HEK293 (cell line): Measurements from ENCODE around the gene NUDT3.

Experiments used
- CTCF ChIA-PET: fragments of 350-600 bp; formaldehyde crosslinking; extraction: SDS; loops from one replicate; lab custom pipeline; 2021; ENCODE audit warnings: antibody characterized with exemption; lab: Yijun Ruan, JAX
- POLR2A ChIA-PET: fragments of 300-600 bp; formaldehyde crosslinking; extraction: SDS; loops from one replicate; lab custom pipeline; 2020; ENCODE audit warnings: antibody characterized with exemption, inconsistent platforms; lab: Yijun Ruan, JAX
- H3K27ac ChIP-seq: fragments of 200-500 bp; sonication (Bioruptor generic); 2 replicates; pipeline ENCODE4 v1.5.1; 2014; ENCODE audit warnings: low read depth, low read length, control low read depth, inconsistent platforms; ENCODE audit errors: extremely low read depth
- H3K36me3 ChIP-seq, 2 experiments: fragments of 200-500 bp in 1 of 2; sonication (Bioruptor generic) in 1 of 2; 1 replicate in 1 of 2; 2 replicates in 1 of 2; pipeline ENCODE4 v1.5.1; 2014 to 2017; ENCODE audit warnings: inconsistent platforms in 2 of 2, low read length in 2 of 2; ENCODE audit not compliant: control insufficient read depth in 2 of 2, insufficient read depth in 1 of 2
- H3K4me1 ChIP-seq: fragments of 200-500 bp; sonication (Bioruptor generic); 2 replicates; pipeline ENCODE4 v1.5.1; 2014; ENCODE audit warnings: mild to moderate bottlenecking, low read length, inconsistent platforms; ENCODE audit not compliant: control insufficient read depth, insufficient read depth
- H3K4me3 ChIP-seq: 2 replicates; pipeline ENCODE4 v1.5.1; 2011; ENCODE audit warnings: low read depth, mild to moderate bottlenecking, control low read depth, low read length, moderate library complexity
- H3K9me3 ChIP-seq: fragments of 200-500 bp; sonication (Bioruptor generic); 2 replicates; pipeline ENCODE4 v1.5.1; 2014; ENCODE audit warnings: low read depth, low read length, inconsistent platforms; ENCODE audit not compliant: control insufficient read depth, insufficient read depth
- FEZF1 ChIP-seq: fragments of 450-650 bp; formaldehyde crosslinking; IDR thresholded peaks from 2 replicates; pipeline ENCODE4 v1.5.1; 2016; ENCODE audit warnings: missing biosample characterization, missing genetic modification characterization
- GFI1B ChIP-seq: fragments of 450-650 bp; formaldehyde crosslinking; IDR thresholded peaks from 2 replicates; pipeline ENCODE4 v1.5.1; 2016; ENCODE audit warnings: missing biosample characterization, missing genetic modification characterization
- GLI4 ChIP-seq: fragments of 450-650 bp; formaldehyde crosslinking; IDR thresholded peaks from 2 replicates; pipeline ENCODE4 v1.5.1; 2016; ENCODE audit warnings: missing biosample characterization, missing genetic modification characterization
- GLIS1 ChIP-seq: fragments of 450-650 bp; formaldehyde crosslinking; IDR thresholded peaks from 2 replicates; pipeline ENCODE4 v1.5.1; 2016; ENCODE audit warnings: missing biosample characterization, missing genetic modification characterization
- KLF1 ChIP-seq: fragments of 450-650 bp; formaldehyde crosslinking; IDR thresholded peaks from 2 replicates; pipeline ENCODE4 v1.5.1; 2016; ENCODE audit warnings: missing biosample characterization, missing genetic modification characterization
- KLF17 ChIP-seq: fragments of 450-650 bp; formaldehyde crosslinking; IDR thresholded peaks from 2 replicates; pipeline ENCODE4 v1.5.1; 2016; ENCODE audit warnings: missing biosample characterization, missing genetic modification characterization
- OVOL3 ChIP-seq: fragments of 450-650 bp; formaldehyde crosslinking; IDR thresholded peaks from 2 replicates; pipeline ENCODE4 v1.5.1; 2016; ENCODE audit warnings: missing biosample characterization, missing genetic modification characterization
- SP3 ChIP-seq: fragments of 450-650 bp; formaldehyde crosslinking; IDR thresholded peaks from 2 replicates; pipeline ENCODE4 v1.5.1; 2016; ENCODE audit warnings: missing biosample characterization, missing genetic modification characterization
- ZBTB6 ChIP-seq: fragments of 450-650 bp; formaldehyde crosslinking; IDR thresholded peaks from 2 replicates; pipeline ENCODE4 v1.5.1; 2017; ENCODE audit warnings: missing biosample characterization, missing genetic modification characterization
- ZNF121 ChIP-seq: fragments of 450-650 bp; formaldehyde crosslinking; IDR thresholded peaks from 2 replicates; pipeline ENCODE4 v1.5.1; 2016; ENCODE audit warnings: missing biosample characterization, missing genetic modification characterization
- ZNF23 ChIP-seq: fragments of 450-650 bp; formaldehyde crosslinking; IDR thresholded peaks from 2 replicates; pipeline ENCODE4 v1.5.1; 2016; ENCODE audit warnings: missing biosample characterization, missing genetic modification characterization, borderline replicate concordance
- ZNF501 ChIP-seq: fragments of 450-650 bp; formaldehyde crosslinking; IDR thresholded peaks from 2 replicates; pipeline ENCODE4 v1.5.1; 2016; ENCODE audit warnings: missing biosample characterization, missing genetic modification characterization
- ZNF513 ChIP-seq: fragments of 450-650 bp; IDR thresholded peaks from 2 replicates; pipeline ENCODE4 v1.5.1; 2018; ENCODE audit warnings: missing biosample characterization, missing genetic modification characterization
- ZNF529 ChIP-seq: fragments of 450-650 bp; formaldehyde crosslinking; IDR thresholded peaks from 2 replicates; pipeline ENCODE4 v1.5.1; 2017; ENCODE audit warnings: missing genetic modification characterization, missing biosample characterization; ENCODE audit not compliant: insufficient replicate concordance
- ZNF600 ChIP-seq: fragments of 450-650 bp; formaldehyde crosslinking; IDR thresholded peaks from 2 replicates; pipeline ENCODE4 v1.5.1; 2016; ENCODE audit warnings: missing biosample characterization, missing genetic modification characterization
- ZNF768 ChIP-seq: fragments of 450-650 bp; formaldehyde crosslinking; IDR thresholded peaks from 2 replicates; pipeline ENCODE4 v1.5.1; 2018; ENCODE audit warnings: missing biosample characterization, mild to moderate bottlenecking, missing genetic modification characterization
- ZNF785 ChIP-seq: fragments of 450-650 bp; formaldehyde crosslinking; IDR thresholded peaks from 2 replicates; pipeline ENCODE4 v1.5.1; 2016; ENCODE audit warnings: missing biosample characterization, missing genetic modification characterization
- ZSCAN18 ChIP-seq: fragments of 450-650 bp; formaldehyde crosslinking; IDR thresholded peaks from 2 replicates; pipeline ENCODE4 v1.5.1; 2016; ENCODE audit warnings: missing biosample characterization, missing genetic modification characterization
- TF ChIP-seq, protein P1 (sequence below): fragments of 450-650 bp; formaldehyde crosslinking; optimal IDR thresholded peaks from 2 replicates; pipeline ENCODE3; 2016; ENCODE audit warnings: missing biosample characterization, mild to moderate bottlenecking, missing genetic modification characterization
- TF ChIP-seq, protein P2 (sequence below): fragments of 450-650 bp; formaldehyde crosslinking; IDR thresholded peaks from 2 replicates; pipeline ENCODE4 v1.5.1; 2016; ENCODE audit warnings: missing biosample characterization, missing genetic modification characterization

NUDT3 gene

GRCh38 chr6:34436803-34437643, 44.6 kb upstream of the NUDT3 start:
- no peak overlapping the region for H3K4me3 ChIP-seq
- no peak for TF ChIP-seq ZSCAN18 (tag by site-specific recombination)
- TF ChIP-seq SP3: no peak
- TF ChIP-seq KLF1 (tag by site-specific recombination): no peak
- TF ChIP-seq ZNF529: peak; percentile 55
- TF ChIP-seq, all 188 proteins: peak for 1
- no peaks in the 10 kb centered on the region for H3K4me1 ChIP-seq
- CTCF ChIA-PET: interaction anchor here (0.6 to 1.1 kb wide), 5 partner anchors 22 to 1570 kb away, joined by 3 read pairs; no protein-coding TSS in a partner anchor
- no peaks in the 10 kb centered on the region for H3K36me3 ChIP-seq
- no peak overlapping the region for H3K27ac ChIP-seq
- POLR2A ChIA-PET: interaction anchor here (2.2 kb wide), 1 partner anchor 11 kb away, joined by 11 read pairs; the partner anchor contains the start of gene RPS10
- no peaks in the 10 kb centered on the region for H3K9me3 ChIP-seq

DNA sequence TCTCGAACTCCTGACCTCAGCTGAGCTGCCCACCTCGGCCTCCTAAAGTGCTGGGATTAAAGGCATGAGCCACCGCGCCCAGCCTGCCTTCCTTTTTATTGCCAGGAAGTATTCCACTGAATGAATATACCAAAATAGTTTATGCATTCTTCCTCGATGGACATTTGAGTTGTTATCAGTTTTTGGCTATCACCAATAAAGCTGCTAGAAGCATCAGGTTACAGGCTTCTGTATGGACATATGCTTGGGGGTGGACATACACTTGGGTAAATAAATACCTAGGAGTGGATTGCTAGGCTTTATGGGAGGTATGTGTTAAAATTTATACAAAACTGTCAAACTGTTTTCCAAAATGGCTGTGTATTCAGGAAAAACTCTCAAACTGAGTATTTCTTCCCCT, 43.4 kb upstream of the NUDT3 start:
- H3K27ac ChIP-seq: no peak overlapping the region
- H3K4me3 ChIP-seq: no peak overlapping the region
- TF ChIP-seq ZNF768 (tag by site-specific recombination) (no peak), OVOL3 (no peak), ZNF785 (tag by site-specific recombination) (no peak), ZNF23 (no peak), FEZF1 (no peak)
- CTCF ChIA-PET: interaction anchor here (1.0 to 1.3 kb wide), 2 partner anchors 9 to 272 kb away, joined by 3 read pairs; no protein-coding TSS in a partner anchor
- no peaks in the 10 kb centered on the region for H3K36me3 ChIP-seq
- H3K9me3 ChIP-seq: no peaks in the 10 kb centered on the region
- H3K4me1 ChIP-seq: no peaks in the 10 kb centered on the region
- POLR2A ChIA-PET: interaction anchor here (0.6 to 2.2 kb wide), 2 partner anchors 10 to 186 kb away, joined by 4 to 11 read pairs; partner anchors contain the start of gene RPS10

DNA sequence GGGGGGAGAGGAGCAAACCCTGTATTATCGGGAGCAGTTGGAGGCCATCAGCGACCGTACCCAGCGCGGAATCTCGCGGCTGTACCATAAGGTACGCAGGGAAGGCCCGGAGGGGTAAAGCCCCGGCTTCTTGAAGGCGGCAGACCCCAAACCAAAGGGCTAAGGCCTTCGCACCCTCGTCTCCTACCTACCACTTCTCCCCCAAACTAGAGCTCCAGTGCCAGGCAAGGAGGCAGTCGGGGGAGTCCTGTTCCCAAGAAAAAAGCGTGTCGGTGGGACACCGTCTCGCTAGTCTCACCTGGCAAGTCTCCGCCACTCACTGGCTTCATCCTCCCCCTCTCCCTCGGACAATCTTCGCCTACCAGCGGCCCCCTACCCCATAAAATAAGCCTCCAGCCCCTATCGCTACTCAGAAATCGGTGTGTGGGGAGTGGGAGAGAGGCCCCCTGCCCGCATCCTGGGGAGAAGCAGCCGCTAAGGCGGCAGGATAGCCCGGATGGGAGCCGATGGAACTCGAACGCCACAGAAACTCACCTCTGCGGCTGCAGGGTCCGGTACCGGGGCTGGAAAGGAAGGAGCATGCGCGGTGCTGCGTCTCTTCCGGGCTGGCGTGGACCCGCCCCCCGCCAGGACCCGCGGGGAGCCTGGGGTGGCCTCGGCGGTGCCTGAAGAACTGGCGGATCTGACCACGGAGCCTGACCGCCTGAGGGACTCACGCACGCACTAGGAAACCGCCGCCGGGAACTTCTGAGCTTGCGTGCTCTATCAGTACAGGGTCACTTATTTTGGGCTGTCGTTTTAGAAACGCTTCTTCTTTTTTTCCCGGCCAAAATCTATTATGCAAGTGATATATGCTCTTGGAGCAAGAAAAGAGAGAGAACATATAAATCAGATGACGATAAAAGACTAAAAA, 33.3 kb upstream of the NUDT3 start, which contains the start of gene RPS10:
Gene RPS10, minus strand, starts transcription at position 572 of the 913 bp plus-strand sequence. CDS start 848 bp downstream, outside the sequence.
- Histone ChIP-seq H3K4me1 (peaks cover 2% of the 10 kb centered on the region; the same call in 1 of the 2 replicates), H3K27ac (peak within 1 kb of the TSS; percentile 97), H3K9me3 (no peaks in the 10 kb centered on the region), H3K36me3 (peaks cover 33 to 49% of the 10 kb centered on the region in 2 experiments), H3K4me3 (peak within 1 kb of the TSS; percentile 58)
- CTCF ChIA-PET: interaction anchor here (0.6 to 2.4 kb wide), 11 partner anchors 10 to 1935 kb away, joined by 3 to 10 read pairs (median 4); partner anchors contain the start of gene SMIM29
- POLR2A ChIA-PET: interaction anchor here (0.5 to 4.7 kb wide), 31 partner anchors 11 to 834 kb away, joined by 3 to 75 read pairs (median 4); partner anchors contain the start of genes HMGA1, ILRUN, PACSIN1 and SMIM29
- TF ChIP-seq ZNF513: no peak
- 0 out of 2 replicates have a peak, but pooled peaks have one; percentile 31 for TF ChIP-seq GLI4 (tag by site-specific recombination)
- no peak for TF ChIP-seq ZBTB6 (tag by site-specific recombination)
- TF ChIP-seq KLF17 (tag by site-specific recombination): no peak
- TF ChIP-seq SP3: peak; percentile 78
- TF ChIP-seq, protein P1, sequence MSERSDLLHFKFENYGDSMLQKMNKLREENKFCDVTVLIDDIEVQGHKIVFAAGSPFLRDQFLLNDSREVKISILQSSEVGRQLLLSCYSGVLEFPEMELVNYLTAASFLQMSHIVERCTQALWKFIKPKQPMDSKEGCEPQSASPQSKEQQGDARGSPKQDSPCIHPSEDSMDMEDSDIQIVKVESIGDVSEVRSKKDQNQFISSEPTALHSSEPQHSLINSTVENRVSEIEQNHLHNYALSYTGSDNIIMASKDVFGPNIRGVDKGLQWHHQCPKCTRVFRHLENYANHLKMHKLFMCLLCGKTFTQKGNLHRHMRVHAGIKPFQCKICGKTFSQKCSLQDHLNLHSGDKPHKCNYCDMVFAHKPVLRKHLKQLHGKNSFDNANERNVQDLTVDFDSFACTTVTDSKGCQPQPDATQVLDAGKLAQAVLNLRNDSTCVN (tag by site-specific recombination): peak; percentile 31
- peak; percentile 57; the same call in 1 of the 2 replicates for TF ChIP-seq ZNF121 (tag by site-specific recombination)
- TF ChIP-seq GLIS1: peak; percentile 44; the same call in 1 of the 2 replicates
- TF ChIP-seq, protein P2, sequence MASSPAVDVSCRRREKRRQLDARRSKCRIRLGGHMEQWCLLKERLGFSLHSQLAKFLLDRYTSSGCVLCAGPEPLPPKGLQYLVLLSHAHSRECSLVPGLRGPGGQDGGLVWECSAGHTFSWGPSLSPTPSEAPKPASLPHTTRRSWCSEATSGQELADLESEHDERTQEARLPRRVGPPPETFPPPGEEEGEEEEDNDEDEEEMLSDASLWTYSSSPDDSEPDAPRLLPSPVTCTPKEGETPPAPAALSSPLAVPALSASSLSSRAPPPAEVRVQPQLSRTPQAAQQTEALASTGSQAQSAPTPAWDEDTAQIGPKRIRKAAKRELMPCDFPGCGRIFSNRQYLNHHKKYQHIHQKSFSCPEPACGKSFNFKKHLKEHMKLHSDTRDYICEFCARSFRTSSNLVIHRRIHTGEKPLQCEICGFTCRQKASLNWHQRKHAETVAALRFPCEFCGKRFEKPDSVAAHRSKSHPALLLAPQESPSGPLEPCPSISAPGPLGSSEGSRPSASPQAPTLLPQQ (tag by site-specific recombination): peak; percentile 43
- peak; percentile 43; the same call in 1 of the 2 replicates for TF ChIP-seq ZNF600 (tag by site-specific recombination)
- no peak for TF ChIP-seq GFI1B
- peak; percentile 82; the same call in 1 of the 2 replicates for TF ChIP-seq ZNF501 (tag by site-specific recombination)
